IPS DF 19.7 (cell line): ENCODE data around the gene ZNF681.
"Not testable (repeated sequence)": the region's sequence is repeated elsewhere in the genome, so short reads cannot be mapped to it uniquely, and the experiment has no call there.

Experiments used
- DNase-seq: peaks from one replicate; pipeline ENCODE4 v3.0.0-alpha.2; 2013; ENCODE audit warnings: low read depth, low spot score

ZNF681 gene

DNA sequence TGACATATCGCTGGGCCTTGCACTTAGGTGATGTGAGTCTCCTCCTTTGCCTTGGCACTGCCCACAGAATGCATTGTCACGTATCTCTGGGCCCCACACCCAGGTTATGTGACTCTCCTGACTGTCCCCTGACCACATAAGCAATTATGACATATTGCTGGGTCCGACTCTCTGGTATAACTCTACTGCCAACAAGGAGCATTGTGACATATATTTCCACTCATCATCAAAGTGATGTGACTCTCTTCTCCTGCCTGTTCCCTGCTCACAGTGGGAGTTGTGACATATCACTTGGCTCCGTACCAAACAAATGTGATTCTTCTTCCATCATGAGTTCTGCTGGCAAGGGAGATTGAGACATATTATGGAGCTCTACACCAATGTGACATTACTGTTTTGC, 15.4 kb upstream of the ZNF681 start:
- DNase-seq = no peak

DNA sequence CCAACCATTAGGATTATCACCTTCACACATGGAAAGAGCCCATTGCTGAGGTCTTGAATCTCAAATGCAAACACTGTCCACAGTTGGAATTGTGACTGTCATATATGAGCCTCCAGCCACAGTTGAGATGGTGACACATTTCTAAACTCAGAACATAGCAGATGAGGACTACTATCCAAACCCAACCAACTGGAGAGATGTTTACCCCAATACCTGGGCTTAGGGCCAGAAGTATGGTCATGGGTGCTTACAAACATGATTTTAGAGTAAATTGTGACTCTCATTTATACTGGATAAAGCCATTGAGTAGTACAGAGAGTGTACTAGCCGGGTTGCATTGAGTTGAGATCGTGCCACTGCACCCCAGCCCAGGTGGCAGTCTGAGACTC, 14.0 kb upstream of the ZNF681 start:
- no peak for DNase-seq

DNA sequence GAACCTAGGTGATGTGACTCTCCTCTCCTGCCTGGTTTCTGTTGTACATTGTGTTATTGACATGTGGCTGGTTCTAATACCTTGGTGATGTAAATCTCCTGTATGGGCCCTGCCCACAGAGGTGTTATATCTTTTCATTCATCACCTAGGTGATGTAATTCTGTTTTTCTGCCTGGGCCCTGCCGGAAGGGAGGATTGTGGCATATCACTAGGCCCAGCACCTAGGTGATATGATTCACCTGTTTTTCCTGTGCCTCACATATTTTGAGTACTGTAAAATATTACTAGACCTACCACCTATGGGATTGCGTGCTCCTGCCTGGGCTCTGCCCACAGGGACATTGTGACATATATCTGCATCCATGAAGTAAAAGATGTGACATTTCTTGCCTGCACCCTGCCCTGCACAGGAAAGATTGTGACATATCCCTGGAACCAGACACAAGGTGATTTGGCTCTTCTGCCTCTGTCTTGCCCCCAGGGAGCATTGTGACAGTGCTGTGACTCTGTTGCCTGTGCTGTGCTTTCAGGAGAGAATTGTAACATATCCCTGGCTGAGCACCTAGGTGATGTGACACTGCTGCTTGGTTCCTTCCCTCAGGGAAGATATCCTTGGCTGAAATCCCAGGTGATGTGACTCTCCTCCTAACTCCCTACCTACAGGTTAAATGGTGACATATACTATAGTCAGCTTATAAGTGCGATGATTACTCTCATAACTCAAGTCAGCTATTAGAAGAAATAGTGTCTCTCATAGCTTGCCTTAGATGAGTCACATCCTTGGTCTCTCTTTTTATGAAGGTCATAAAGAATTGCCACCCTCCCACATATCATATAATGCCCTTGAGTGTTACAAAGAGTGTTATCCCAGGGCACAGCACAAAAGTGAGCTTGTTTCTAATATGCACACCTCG, 13.3 kb upstream of the ZNF681 start:
- DNase-seq = no peak

DNA sequence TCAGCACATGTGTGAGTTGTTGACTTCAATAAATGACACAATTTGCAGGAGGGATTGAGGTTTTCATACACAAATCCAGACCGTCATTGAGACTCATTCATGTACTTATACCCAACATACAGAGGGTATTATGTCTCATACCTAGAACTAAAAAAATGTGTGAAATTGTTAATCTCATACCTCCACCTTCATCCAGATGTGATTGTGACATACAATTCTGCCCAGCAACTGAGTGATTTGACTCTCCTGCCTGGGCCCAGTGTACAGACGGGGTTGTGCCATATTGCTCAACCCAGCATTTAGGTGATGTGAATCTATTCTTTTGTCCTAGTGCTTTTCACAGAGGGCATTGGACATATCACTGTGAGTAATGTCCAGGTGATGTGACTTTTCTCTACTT, 12.6 kb upstream of the ZNF681 start:
- DNase-seq = no peak

DNA sequence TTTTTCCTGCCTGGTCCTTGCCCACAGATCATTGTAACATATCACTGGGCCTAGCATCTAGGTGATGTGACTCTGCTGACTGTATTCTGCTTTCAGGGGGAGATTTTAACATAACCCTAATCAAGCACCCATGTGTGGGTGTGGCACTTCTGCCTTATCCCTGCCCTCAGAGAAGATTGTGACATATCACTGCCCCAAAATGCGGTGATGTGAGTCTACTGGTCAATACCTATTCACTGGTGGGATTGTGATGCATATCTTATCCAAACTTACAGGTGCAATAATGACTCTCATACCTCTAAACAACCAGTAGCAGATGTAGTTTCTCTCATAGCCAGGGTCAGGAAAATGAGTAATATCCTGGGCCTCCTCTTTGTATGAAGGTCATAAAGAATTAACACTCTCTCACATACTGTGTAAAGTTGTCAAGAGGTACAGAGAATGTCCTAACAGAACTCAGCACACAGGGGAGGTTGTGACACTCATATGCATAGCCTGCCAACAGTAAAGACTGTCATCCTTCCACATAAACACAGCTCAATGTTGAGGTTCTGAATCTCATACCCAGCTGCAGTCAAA, 12.1 kb upstream of the ZNF681 start:
- DNase-seq = no peak

DNA sequence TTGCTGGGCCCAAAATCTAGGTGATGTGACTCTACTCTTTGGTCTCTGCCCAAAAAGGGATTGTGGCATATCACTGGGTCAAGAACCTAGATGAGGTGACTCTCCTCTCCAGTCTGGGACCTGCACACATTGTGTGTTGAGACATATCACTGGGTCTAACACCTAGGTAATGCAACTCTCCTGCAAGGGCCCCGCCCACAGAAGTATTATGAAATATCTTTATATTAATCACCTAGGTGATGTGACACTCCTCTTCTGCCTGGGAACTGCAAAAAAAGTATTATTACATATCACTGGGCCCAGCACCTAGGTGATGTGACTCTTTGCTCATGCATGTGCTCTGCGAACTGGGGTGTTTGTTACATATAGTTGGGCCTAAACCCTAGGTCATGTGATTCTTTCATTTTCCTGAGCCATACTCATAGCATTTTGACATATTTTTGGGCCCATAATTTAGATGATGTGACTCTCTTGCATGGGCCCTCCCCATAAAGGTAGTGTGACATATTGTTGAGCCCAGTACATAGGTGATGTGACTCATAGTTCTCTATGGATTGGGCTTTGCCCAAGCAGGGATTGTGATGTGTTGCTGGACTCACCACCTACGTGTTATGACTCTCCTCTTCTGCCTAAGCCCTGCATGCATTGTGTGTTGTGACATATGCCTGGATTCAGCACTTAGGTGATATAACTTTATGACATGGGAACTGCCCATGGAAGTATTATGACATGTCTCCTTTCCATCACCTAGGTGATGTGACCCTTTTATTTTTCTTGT, 11.2 kb upstream of the ZNF681 start:
- no peak for DNase-seq

DNA sequence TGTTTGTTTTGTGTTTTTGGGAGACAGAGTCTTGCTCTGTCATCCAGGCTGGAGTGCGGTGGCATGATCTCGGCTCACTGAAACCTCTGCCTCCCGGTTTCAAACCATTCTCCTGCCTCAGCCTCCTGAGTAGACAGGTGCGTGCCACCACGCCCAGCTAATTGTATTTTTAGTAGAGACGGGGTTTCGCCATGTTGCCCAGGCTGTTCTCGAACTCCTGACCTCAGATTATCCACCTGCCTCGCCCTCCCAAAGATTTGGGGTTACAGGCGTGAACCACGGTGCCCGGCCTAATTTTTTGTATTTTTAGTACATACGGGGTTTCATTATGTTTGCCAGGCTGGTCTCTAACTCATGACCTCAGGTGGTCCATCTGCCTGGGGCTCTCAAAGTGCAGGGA, 8.3 kb upstream of the ZNF681 start:
- DNase-seq = no peak

DNA sequence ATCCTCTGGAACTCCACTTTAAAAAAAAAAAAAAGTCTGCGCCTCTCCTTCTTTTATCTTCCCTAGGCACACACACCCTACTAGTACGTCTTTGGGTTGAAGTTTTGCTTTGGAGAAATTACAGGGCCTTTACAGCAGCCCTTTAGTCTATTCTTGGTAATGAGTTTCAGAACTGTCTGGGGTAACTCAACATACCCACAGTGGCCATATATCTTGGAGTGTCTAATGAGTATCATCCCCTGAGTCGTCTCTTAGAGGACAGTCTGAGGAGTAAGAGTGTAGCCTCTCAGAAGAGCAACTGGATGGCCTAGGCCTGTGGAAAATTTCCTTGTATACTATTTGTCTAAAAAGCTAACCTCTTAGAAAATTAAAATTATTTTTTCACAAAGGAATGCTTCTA, 6.1 kb upstream of the ZNF681 start:
- DNase-seq = no peak

DNA sequence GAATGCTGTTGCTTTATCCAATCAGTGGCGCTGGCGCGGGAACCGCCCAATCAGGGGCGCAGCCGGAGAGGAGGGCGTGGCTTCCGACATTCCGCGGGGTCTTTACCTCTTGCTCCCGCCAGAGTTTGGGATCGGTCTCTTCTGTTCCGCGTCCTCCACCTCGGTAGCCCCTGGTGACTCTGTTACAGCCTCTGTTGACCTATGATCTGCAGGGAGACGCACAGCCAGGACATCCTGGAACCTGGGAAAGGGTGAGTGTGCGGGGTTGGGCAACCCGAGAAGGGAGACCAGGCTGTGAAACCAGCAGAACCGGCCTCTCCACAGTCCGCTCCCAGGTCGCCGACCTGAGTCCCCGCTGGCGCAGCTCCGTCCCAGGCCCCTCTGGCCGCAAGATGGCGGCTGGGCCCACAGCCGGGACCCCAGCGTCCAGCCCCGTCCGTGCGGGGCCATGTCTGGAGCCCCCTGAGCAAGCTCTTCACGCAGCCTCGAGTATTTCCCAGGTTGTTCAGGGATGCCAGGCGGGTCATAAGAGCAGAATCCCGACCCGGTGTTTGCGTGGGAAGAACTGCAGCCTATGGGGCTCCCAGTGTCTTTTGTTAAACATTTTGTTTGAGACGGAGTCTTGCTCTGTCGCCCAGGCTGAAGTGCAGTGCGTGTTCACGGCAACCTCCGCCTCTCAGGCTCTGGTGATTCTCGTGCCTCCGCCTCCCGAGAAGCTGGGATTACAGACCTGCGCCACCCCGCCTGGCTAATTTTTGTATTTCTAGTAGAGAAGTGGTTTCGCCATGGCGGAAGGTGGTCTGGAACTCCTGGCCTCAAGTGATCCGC, 4.4 kb upstream of the ZNF681 start:
- peak; percentile 78 for DNase-seq

DNA sequence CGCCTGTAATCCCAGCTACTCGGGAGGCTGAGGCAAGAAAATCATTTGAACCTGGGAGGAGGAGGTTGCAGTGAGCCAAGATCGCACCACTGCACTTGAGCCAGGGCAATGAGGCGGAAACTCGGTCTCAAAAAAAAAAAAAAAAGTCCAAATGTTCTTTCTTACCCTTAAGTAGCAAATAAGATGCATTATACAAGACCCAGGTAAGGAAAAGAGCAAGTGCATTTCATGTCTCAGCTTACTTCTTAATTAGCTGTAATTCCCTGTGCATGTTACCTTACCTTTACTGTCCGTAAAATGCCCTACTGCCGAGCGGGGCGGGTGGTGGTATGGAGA, 3.8 kb upstream of the ZNF681 start:
- no peak for DNase-seq

DNA sequence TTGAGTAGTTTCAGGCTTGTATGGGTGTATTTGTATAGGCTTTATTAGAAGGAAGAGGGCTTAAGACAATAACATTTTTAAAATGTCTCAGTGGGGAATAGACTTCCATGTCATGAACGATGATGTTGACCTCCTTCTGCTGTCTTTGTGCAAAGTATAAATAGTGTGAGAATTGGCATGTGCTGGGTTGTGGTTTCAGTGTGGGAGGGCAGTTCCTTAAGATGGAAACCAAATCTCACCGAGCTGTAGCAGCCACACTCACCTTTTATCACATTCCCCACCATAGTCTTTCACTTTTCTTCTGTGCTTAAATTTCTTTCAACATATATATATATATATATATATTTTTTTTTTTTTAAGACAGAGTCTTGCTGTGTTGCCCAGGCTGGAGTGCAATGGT, 1.6 kb upstream of the ZNF681 start:
- not testable (repeated sequence) for DNase-seq

DNA sequence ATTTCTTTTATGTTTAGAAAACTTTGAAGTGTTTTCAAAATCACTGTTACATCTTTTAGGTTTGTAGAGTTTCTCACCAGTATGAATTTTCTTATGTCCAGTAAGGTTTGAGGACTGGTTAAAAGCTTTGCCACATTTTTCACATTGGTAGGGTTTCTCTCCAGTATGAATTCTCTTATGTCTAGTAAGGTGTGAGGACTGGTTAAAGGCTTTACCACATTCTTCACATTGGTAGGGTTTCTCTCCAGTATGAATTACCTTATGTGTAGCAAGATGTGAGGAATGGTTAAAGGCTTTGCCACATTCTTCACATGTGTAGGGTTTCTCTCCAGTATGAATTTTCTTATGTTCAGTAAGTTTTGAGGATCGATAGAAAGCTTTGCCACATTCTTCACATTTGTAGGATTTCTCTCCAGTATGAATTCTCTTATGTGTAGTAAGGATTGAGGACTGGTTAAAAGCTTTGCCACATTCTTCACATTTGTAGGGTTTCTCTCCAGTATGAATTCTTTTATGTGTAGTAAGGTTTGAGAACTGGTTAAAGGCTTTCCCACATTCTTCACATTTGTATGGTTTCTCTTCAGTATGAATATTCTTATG, 15.0 kb downstream of the ZNF681 start:
- DNase-seq = not testable (repeated sequence)

DNA sequence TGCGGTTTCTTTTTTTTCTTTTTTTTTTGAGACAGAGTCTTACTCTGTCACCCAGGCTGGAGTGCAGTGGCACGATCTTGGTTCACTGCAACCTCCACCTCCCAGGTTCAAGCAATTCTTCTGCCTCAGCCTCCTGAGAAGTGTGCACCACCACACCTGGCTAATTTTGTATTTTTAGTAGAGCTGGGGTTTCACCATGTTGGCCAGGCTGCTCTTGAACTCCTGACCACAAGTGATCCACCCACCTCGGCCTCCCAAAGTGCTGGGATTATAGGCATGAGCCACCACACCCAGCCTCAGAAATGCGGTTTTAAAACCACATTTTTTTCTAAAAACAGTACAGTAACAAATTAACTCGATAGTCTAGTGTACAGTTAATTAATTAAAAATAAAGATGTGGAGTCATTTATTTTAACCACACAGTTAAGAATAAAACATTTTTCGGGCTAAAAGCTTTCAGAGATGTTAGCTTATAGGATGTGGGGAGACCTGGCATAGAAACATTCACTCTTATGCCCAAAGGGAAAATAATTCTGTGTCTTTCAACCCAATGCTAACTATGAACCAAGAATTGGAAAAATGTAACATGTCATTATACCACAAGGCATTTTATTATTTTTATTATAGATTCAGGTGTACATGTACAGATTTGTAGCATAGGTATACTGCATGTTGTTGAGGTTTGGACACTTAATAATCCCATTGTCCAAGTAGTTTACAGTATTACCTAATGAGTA, 27.8 kb downstream of the ZNF681 start:
- DNase-seq = not testable (repeated sequence)

DNA sequence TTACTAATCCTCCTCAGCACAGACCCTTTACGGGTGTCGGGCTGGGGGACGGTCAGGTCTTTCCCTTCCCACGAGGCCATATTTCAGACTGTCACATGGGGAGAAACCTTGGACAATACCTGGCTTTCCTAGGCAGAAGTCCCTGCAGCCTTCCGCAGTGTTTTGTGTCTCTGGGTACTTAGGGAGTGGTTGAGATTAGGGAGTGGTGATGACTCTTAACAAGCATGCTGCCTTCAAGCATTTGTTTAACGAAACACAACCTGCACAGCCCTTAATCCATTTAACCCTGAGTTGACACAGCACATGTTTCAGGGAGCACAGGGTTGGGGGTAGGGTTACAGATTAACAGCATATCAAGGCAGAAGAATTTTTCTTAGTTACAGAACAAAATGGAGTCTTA, 34.5 kb downstream of the ZNF681 start:
- not testable (repeated sequence) for DNase-seq

DNA sequence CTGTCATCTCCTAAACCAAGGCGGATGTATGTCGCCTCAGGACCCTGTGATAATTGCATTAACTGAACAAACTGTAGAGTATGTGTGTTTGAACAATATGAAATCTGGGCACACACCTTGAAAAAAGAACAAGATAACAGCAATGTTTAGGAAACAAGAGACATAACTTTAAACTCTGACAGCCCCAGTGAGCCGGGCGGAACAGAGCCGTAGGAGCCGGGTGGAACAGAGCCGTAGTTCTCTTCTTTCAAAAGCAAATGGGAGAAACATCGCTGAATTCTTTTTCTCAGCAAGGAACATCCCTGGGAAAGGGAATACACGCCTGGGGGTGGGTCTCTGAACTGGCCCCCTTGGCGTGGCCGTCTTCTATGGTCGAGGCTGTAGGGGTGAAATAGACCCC, 39.9 kb downstream of the ZNF681 start:
- DNase-seq = no peak

DNA sequence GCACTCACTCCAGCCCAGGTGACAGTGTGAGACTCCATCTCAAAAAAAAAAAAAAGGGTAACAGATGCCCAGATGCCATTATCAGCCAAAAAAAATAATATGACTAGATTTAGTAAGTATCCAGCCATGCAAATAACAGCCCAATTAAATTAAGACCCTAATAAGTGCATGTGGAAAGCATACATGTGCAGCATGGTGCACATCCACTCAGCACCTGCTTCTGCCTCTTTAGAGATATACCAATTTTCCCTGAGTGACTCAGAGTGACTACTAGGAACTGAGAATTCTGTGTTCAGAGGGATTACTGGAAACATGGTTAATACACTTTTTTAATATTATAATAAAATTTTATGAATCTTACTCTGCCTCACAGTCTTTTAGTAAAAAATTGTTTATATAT, 41.9 kb downstream of the ZNF681 start:
- DNase-seq = no peak

DNA sequence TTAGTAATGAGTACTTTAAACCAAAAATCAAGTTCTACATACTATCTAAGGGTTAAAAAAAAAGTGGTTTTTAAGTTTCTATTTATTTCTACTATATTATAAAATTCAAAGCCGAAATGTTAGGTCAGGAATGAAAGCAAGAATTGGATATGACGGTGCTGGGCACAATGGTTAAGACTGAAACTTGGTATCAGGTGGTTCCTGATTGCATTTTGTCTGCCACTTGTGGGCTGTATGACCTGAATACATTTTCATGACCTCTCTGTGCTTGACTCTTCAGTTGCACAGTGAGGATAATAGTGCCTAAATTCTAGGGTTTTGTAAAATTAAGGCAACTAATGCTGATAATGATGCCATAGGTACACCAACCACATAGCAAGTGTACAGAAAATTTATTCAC, 49.3 kb downstream of the ZNF681 start:
- no peak for DNase-seq

DNA sequence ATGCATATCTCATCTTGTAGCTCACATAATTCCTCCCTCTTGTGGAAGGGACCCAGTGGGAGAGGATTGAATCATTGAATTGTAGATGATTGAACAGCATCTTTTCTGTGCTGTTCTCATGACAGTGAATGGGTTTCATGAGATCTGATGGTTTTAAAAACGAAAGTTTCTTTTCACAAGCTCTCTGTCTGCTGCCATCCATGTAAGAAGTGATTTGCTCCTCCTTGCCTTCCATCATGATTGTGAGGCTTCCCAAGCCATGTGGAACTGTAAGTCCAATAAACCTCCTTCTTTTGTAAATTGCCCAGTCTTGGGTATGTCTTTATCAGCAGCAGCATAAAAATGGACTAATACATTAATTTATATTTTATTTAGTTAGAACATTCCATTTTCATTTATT, 52.0 kb downstream of the ZNF681 start:
- DNase-seq = no peak

DNA sequence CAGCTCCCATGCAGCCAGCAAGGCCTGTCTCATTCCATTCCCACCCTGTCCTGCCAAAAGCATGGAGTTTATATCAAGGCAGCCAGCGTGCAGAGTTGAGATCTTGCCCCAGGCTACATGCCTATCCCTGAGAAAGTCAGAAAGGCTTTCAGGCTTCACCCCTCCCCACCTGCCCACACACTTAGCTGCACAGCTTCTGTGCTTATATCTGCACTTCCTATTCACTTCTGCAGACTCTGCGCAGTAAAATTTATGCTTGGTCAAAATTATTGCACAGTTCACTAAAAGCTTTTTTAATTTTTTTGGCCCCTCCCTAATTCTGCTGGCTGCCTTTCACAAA, 59.2 kb downstream of the ZNF681 start:
- no peak for DNase-seq

DNA sequence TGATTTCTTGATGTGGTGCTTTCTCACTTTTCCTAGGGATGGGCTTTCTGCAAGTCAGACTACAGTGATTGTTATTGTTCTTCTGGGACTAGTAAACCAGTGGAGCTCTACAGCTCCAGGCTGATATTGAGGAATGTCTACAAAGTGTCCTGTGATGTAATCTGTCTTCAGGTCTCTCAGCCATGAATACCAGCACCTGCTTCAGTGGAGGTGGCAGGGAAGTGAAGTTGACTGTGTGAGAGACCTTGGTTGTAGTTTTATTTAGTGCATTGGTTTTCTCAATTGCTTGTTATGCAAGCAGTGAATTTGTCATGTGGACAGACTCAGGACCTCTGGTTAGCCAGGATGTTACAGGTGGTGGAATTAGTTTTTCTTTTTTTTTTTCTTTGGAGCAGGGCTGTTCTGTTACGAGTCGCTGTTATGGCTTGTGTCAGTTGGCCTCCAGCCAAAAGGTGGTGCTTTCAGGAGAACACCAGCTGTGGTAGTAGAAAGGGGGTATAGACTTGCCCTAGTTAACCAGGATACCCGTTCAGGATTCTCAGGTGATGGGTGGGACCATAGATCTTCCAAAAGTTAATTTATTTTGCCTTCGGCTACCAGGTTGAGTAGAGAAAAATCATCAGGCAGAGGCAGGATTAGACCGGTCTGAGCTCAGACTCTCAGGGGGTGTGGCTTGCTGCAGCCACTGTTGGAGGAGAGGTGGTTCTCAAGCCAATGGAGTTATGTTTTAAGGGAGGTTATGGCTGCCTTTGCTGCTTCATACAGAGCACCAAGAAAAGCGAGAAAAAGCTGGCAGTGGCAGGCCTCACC, 59.8 kb downstream of the ZNF681 start:
- DNase-seq = no peak
